ENCODE data around the gene NDUFS3. TPM values are rescaled to one million over a fixed set of nuclear protein-coding genes. Genes with fewer than 3 reads are reported as not detected.

The NDUFS3 gene
- total RNA-seq, 1 donor from 2014 or later, result 69.4 TPM

DNA sequence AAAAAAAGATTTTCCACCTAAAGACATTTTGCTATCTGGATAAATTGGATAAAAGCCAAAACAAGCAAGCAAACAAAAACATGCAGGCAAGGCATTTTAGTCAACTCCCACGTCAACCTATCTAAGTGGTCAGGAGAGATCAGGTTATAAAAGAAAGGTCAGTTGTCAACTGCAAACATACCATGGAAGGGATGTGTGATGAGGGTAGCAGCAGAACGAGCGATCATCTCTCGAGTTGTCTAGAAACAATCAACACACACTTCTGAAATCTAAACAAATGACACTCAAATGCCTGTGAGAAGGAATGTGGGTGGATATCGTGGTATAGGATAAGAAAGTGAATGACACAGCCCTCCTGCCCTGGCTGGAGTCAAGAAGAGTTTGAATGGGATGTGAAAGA, 52.6 kb downstream of the NDUFS3 start:
- peak in 1 of 2 donors; percentile 28 for DNase-seq (ENCODE audit: low read depth in 2 of 2)

Other genes with a start within 250 kb of the NDUFS3 start
- gene MYBPC3, start 226.4 kb upstream of the NDUFS3 start, total RNA-seq, result not detected in 2 replicates
- not detected in 2 replicates for gene SPI1, start 200.5 kb upstream of the NDUFS3 start, total RNA-seq
- gene SLC39A13, start 170.5 kb upstream of the NDUFS3 start, total RNA-seq, result 33.3 and 51.0 TPM in 2 replicates
- gene PSMC3, start 152.6 kb upstream of the NDUFS3 start, total RNA-seq, result 126 and 135 TPM in 2 replicates
- 0.20 TPM in 1 of 2 replicates, not detected in the other for gene RAPSN, start 129.9 kb upstream of the NDUFS3 start, total RNA-seq
- gene CELF1, start 25.9 kb upstream of the NDUFS3 start, total RNA-seq, result 55.6 and 75.0 TPM in 2 replicates
- gene PTPMT1, start 13.5 kb upstream of the NDUFS3 start, total RNA-seq, result 57.1 and 75.2 TPM in 2 replicates
- 22.7 and 32.9 TPM in 2 replicates for gene KBTBD4, start 104 bp upstream of the NDUFS3 start, total RNA-seq
- gene FAM180B, start 7.6 kb downstream of the NDUFS3 start, total RNA-seq, result not detected in 2 replicates
- 0.22 and 0.40 TPM in 2 replicates for gene C1QTNF4, start 15.3 kb downstream of the NDUFS3 start, total RNA-seq
- gene MTCH2, start 63.5 kb downstream of the NDUFS3 start, total RNA-seq, result 72.8 and 86.3 TPM in 2 replicates
- gene AGBL2, start 136.3 kb downstream of the NDUFS3 start, total RNA-seq, result under 0.01 and 0.20 TPM in 2 replicates
- 21.8 and 45.8 TPM in 2 replicates for gene FNBP4, start 188.3 kb downstream of the NDUFS3 start, total RNA-seq

Data from lung microvascular endothelial cell (primary cell).